ENCODE data around the gene FNDC3A.

DNA sequence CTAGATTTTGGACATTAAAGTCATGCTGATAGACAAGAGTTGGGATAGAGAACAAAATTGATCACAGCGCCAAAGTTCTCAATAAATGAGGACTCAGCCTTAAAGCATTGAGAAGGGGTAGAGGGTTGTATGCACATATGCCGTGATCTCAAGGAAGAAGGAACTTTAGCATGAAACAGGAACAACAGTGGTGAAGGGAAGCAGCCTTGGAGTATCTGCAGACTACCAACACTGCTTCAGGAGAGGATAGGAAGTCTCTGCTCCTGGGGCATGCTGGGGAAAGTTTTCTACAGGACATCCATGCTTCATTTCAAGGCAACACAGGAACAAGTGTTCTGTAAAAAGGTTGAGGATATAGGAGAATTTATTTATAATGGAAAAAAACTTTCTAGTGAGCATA lies 132.5 kb downstream of the FNDC3A start:
- TF ChIP-seq EZH2phosphoT487 (IDR thresholded peaks at IDR 0.05; ENCODE audit: low read length) (no peak), EZH2 (optimal IDR thresholded peaks at IDR 0.05; ENCODE audit: low read depth, low read length) (no peak)

Measured in MM.1S (cell line).